Stimulated activated CD8-positive, alpha-beta memory T cell treated with anti-CD3 and anti-CD28 coated beads, Interleukin-15, amount 100 ng/mL, for 4 hours (primary cell): ENCODE measurements around the gene PALS2.

Experiments
- DNase-seq, 2 donors: peaks; one replicate each; pipeline ENCODE4 v3.0.0-alpha.2; 2020; ENCODE audit warnings: low read depth in 2 of 2

The PALS2 gene

DNA sequence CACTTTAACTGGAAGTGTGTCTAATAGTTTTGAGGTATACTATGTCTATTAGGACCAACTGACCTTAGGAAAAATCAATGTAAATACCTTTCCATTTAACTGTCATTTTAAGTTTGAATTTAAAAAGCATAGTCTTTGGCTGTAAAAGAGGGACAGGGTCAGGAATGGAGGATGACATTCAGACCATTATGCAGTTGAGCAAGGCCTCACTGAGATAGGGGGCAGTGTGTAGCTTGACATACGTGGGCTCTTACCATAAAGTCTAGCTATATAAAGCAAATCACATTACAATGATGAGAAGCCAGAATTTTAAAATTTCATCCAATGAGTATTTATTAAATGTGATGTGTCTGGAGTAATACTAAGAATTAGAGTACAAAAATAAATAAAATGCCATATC, 17.9 kb downstream of the PALS2 start:
- DNase-seq, result no peak

DNA sequence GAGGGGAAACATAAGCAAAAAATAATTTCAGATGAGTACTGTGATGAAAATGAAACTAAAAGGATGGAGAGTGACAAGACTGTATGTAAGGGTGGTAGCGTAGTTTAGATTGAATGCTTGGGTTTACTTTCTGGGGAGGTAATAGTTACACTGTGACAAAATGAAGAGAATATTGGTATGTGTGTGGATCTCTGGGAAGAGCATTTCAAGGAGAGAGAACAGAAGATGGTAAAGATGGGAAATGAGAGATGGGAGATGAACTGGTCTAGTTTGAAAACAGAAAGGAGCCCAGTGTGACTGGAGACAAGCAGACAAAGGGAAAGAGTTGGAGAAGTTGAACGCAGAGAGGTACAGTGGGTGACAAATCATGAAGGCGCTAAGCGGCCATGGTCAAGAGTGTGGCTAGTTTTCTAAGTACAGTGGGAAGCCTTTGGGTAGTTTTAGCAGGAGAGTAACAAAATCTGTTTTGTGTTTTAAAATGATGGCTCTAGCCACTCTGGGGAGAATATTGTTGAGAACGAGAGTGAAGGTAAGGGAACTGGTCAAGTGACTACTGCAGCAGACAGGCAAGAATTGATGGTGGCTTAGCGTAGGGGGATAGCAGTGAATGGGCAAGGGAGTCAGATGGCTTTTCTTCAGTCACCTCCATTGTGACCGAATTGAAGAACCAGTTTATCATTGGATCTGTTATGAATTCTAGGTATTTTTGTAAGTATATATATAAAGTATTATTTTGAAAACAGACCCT, 22.6 kb downstream of the PALS2 start:
- DNase-seq, result no peak

DNA sequence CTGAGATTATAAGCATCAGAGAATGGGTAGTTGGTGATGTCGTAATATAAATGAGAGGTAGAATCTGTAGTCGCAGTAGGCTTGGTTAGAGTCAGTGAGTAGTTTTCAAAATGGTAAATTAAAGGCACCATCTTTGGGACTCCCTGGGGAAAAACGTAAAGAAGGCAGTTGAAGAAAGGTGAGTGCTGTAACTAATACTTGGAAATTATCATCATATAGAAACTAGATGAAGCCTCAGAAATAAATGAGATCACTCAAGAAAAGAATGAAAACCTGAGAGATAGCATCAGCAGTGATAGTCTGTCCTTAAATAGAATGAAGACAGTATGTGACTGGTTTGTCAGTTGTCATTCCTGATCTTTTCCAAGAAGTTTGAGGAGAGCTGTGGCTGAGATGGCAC, 23.8 kb downstream of the PALS2 start:
- no peak for DNase-seq

DNA sequence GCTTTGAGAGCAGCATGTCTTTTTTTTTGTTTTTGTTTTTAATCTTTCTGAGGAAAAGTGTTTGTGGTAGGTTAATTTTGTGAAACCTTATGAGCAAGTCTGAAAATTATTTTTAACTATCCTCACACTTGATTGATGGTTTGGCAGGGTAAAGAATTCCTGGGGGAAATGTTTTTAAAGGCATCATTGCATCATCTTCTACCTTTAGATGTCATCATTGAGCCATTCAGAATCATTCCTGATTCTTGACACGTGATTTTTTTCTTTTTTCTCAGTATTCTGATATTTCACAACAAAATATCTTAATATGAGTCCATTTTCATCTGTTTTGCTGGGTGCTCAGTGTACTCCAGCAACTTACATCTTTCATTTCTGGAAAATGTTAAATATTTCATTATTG, 28.3 kb downstream of the PALS2 start:
- DNase-seq, result no peak

DNA sequence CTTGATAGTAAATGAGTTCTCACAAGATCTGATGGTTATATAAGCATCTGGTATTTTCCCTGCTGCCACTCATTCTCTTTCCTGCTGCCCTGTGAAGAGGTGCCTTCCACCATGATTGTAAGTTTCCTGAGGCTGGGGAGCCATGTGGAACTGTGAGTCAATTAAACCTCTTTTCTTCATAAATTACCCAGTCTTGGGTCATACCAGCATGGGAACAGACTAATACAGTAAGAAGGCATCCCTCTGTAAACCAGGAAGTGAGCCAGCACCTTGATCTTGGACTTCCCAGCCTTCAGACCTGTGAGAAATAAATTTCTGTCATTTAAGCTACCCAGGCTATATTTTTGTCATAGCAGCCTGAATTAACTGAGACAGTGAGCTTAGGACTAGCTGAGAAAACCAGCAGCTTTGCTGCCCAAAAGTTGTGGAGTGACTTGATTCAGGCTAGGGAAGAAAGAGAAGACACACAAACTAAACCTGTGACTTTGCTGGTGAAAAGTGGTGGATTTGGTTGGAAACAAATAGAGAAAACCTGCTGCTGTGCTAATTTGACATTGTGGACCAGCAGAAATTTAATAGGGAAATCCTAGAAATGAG, 29.7 kb downstream of the PALS2 start:
- no peak for DNase-seq

DNA sequence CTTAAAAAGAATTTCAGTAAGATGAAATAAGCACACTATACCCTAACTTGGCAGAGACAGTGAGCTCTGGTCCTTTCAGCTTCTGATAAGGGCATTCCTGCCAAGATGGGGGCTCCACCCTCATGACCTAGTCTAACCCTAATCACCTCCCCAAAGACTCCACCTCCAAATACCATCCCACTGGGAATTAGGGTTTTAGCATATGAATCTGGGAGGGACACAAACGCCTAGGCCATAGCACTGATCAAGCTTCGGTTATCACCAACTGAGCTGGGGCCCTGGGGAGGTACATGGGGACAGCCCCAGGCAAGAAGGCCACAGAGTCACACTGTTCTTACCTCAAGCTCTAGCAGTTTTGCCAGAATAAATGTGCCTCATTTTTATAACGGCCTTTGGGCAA, 31.4 kb downstream of the PALS2 start:
- DNase-seq, result no peak

DNA sequence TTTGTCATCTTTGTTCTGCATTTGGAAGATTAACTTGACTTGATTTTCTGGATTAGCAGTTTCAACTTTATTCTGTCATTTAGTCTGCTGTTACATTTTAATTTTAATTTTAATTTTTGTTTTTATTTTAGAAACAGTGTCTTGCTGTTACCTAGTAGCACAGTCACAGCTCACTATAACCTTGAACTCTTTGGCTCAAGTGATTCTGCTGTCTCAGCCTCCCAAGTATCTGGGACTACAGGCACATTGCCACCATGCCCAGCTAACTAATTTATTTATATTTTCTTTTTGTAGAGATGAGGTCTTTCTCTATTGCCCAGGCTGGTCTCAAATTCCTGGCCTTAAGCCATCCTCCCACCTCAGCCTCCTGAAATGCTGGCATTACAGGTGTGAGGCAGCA, 35.3 kb downstream of the PALS2 start:
- no peak for DNase-seq

DNA sequence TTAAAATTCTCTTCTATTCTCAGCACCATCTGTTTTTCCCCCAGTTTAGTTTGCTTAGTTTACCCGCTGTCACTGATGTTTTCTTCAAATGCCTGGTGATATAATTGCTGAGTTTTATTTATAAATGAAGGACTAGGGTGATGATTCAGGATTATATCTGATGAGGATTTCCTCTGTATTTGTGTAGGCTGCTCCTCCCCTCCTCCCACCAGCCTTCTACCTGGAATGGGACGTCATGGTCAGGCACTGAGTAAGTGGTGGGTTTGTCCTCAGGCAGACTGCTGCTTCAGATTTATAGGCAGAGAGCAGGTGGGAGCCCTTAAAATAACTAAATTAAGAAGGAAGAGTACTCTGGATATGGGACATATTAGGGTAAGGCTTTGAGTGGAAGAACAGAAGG, 35.8 kb downstream of the PALS2 start:
- DNase-seq, result no peak

DNA sequence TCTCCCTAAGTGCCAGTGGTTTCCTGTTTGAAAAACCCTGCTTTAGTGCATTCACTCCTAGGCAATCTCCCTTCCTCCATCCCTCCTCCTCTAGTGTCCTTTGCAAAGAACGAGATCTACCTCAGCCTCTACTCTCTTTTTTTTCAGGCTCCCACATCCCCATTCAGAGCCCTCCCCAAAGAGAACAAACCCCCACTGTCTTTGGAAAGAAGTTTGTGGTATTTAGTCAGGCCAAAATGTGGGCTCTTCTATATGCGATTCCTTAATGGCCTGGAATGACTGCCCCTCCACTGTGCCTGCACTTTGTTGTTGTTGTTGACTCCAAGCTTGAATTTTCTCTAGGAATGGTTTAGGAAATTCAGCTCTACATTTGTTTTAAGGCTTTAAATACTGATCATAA, 36.3 kb downstream of the PALS2 start:
- DNase-seq, result no peak

DNA sequence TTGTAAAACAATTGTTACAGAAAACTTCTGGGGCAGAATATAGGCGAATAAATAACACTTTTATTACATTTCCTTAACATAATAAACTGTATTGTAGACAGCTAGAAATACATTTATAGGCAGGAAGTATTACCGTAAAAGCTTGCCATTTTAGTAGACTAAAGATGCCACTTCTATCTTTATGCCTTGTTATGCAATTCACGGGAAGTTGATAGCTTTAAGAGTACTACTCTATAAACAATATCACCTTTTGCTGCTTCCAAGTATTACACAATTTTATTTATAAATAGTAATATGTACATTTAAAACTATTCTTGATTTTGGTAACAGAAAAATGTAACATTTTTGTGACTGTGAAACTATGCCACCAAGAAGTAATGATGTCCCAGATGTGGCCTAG, 37.9 kb downstream of the PALS2 start:
- DNase-seq, result no peak

DNA sequence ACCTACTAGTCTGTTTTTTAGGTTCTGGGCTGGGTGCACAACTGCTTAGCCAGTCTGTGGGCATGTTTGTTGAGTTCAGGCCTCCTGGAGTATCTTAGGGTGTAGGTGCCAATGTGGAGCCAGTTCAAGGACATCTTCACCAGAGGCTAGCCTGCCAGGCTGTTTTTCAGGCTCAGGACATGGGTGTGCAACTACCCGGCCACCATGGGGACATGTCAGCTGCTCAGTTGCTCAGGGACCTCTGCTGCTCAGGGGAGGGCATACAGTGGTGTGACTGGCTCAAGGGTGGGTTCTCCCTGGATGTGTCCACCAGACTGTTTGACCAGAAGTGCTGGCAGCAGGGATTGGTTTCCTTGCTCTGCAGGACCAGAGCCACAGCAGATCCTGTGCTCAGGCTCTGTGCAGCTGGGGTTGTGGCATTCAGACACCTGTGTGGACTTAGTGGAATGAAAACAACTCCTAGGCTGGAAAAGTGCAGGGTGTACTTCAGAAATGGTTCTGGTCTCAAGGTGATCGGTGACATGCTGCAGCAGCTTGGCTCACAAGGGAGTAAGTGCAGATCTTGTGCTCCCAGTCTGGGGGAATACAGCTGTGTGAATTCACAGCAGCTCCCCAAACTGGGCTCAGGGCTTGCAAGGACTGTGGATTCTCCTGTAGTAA, 44.8 kb downstream of the PALS2 start:
- no peak for DNase-seq

DNA sequence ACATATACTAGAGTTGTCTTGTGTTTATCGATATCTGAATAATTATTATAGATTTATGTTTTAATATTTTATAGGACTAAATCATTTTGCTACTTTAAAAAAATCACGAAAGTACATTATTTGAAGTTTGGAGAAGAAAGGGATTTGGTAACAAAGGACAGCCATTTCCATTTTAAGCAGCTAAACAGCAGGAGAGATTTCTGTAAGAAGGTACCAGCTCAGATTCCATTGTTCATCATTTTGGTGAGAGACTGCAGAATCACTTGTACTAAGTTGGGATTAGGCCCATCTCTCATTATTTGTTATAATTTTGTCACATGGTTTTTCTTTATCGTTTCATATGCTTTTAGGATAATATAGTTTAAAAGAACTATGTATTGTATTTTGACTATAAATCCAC, 46.7 kb downstream of the PALS2 start:
- DNase-seq, result no peak

DNA sequence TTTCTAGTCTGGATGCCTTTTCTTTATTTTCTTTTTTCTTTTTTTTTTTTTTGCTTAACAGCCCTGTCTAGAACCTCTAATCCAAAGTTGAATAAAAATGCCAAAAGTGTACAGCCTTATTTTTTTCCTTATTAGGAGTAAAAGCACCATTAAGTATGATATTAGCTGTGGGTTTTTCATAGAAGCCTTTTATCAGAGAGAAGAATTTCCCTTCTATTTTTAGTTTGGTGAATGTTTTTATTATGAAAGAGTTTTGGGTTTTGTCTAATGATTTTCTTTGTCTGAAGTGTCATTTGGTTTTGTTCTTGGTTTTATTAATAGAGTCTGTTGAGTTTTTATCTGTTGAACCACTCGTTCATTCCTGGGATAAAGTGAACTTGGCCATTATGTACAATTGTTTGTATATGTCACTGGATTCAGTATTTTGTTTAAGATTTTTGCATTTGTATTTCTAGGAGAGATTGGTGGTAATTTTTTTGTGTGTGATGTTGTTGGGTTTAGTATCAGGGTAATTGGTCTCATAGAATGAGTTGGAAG, 49.5 kb downstream of the PALS2 start:
- no peak for DNase-seq
